Lower leg skin (tissue), 3 donors: Measurements from ENCODE around the gene NAALADL2.

ENCODE experiments used
- CTCF ChIP-seq, 3 donors: fragments of 450-650 bp; IDR thresholded peaks; one replicate each; pipeline ENCODE4 v1.5.1; 2016; ENCODE audit warnings: antibody characterized with exemption in 3 of 3, mild to moderate bottlenecking in 3 of 3, moderate library complexity in 2 of 3
- POLR2A ChIP-seq, 2 donors: fragments of 450-650 bp; IDR thresholded peaks; one replicate each; pipeline ENCODE4 v1.6.1; 2016 to 2017; ENCODE audit warnings: antibody characterized with exemption in 2 of 2, mild to moderate bottlenecking in 1 of 2, moderate library complexity in 1 of 2

GRCh38 chr3:175746308-175746707, 887.2 kb downstream of the NAALADL2 start:
- TF ChIP-seq POLR2A (IDR thresholded peaks at IDR 0.05) (no peak), CTCF (IDR thresholded peaks at IDR 0.05) (no peak)
